ENCODE data around the gene RNF20. TPM values are rescaled to one million over a fixed set of nuclear protein-coding genes. Genes with fewer than 3 reads are reported as not detected.
A peak's percentile ranks its signal among the peaks of the same experiment; 100 is the strongest.

Gene RNF20
- total RNA-seq, 1 donor, result 22.9 TPM

GRCh38 chr9:101561740-101562139 is 28.1 kb downstream of the RNF20 start:
- H3K4me3 ChIP-seq (ENCODE audit: low read depth, low read length), result no peak overlapping the region
- DNase-seq (ENCODE audit: low read depth), result no peak
- TF ChIP-seq, protein P1, sequence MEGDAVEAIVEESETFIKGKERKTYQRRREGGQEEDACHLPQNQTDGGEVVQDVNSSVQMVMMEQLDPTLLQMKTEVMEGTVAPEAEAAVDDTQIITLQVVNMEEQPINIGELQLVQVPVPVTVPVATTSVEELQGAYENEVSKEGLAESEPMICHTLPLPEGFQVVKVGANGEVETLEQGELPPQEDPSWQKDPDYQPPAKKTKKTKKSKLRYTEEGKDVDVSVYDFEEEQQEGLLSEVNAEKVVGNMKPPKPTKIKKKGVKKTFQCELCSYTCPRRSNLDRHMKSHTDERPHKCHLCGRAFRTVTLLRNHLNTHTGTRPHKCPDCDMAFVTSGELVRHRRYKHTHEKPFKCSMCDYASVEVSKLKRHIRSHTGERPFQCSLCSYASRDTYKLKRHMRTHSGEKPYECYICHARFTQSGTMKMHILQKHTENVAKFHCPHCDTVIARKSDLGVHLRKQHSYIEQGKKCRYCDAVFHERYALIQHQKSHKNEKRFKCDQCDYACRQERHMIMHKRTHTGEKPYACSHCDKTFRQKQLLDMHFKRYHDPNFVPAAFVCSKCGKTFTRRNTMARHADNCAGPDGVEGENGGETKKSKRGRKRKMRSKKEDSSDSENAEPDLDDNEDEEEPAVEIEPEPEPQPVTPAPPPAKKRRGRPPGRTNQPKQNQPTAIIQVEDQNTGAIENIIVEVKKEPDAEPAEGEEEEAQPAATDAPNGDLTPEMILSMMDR (IDR thresholded peaks at IDR 0.05; ENCODE audit: insufficient read depth, low read depth, low read length), result no peak

- H3K4me3 ChIP-seq (ENCODE audit: low read depth, low read length), result no peak overlapping the region
- no peak for DNase-seq (ENCODE audit: low read depth)
- TF ChIP-seq, protein P1 (IDR thresholded peaks at IDR 0.05; ENCODE audit: insufficient read depth, low read depth, low read length), result no peak
Measured at GRCh38 chr9:101562966-101563365, 29.3 kb downstream of the RNF20 start.

GRCh38 chr9:101564252-101564651 is 30.6 kb downstream of the RNF20 start:
- TF ChIP-seq, protein P1 (IDR thresholded peaks at IDR 0.05; ENCODE audit: insufficient read depth, low read depth, low read length), result no peak
- no peak overlapping the region for H3K4me3 ChIP-seq (ENCODE audit: low read depth, low read length)
- DNase-seq (ENCODE audit: low read depth), result no peak

DNA sequence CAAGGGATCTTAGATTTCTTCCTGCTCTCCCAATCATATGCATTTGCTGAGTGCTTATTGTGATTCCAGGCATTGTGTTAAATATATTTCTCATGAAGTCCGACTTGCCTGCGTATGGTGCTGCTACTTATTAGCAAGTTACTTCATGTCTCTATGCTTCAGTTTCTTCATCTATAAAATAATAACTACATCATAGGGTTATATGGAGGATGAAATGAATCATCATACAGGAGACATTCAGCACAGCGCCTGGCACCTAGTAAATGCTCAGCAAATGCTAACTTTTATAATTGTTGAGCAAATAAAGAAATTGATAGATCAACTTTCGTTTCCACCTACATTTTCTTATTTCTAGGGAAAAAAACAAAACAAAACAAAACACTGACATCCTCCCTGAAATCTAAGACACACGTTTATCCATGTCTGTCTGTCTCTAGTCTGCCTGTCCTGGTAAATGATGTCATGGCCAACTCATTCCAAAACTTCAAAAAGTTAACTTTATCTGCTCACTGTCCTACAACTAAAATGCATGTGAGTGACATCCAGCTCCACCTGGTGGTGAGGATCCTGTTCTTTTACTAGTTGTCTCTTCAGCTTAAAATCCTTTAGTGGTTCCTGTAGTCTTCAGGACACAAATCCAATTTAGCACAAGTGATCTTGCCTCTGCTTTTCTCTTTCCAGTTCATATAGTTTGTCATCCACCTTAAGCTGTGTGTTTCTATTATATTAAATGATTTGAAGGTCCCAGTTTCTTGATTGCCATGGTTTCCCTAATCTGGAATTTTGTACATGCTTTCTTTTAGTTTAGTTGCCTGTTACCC is 33.5 kb downstream of the RNF20 start:
- peak; percentile 42 for DNase-seq (ENCODE audit: low read depth)
- no peak overlapping the region for H3K4me3 ChIP-seq (ENCODE audit: low read depth, low read length)
- TF ChIP-seq, protein P1 (IDR thresholded peaks at IDR 0.05; ENCODE audit: insufficient read depth, low read depth, low read length), result peak; percentile 54

DNA sequence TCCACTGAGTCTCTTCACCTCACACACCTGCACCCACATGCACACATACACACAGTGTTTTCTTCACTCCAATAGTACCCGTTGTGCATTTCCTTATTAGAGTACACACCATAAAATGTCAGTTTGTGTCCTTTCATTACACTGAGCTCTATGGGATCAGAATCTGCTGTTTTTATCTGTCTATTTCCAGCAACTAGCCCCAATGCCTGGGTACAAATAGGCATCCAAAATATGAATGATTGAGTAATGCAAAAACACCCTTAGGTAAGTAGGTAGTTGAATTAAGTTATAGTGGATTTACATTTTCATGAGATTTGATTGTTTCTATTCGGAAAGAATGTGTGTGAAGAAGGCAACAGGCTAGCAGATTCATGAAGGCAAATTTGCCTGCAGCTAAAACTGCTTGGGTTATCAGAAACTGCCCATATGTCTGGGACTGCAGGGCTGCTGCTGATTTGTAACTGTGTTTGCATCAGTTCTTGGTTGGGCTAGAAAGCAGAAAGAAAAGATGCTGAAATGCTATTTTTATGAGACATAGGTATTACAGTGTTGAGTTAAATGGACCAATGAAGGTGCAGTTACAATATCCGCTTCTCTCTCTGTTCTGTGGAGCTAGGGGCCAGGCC is 34.2 kb downstream of the RNF20 start:
- TF ChIP-seq, protein P1 (IDR thresholded peaks at IDR 0.05; ENCODE audit: insufficient read depth, low read depth, low read length), result no peak
- H3K4me3 ChIP-seq (ENCODE audit: low read depth, low read length), result no peak overlapping the region
- DNase-seq (ENCODE audit: low read depth), result no peak

GRCh38 chr9:101569741-101570501 is 36.3 kb downstream of the RNF20 start:
- TF ChIP-seq, protein P1 (IDR thresholded peaks at IDR 0.05; ENCODE audit: insufficient read depth, low read depth, low read length), result no peak
- DNase-seq (ENCODE audit: low read depth), result no peak
- no peak overlapping the region for H3K4me3 ChIP-seq (ENCODE audit: low read depth, low read length)

Data from fibroblast of villous mesenchyme (primary cell).